Central memory CD4-positive, alpha-beta T cell (primary cell): Measurements from ENCODE around the gene NOD2.
A peak's percentile ranks its signal among the peaks of the same experiment; 100 is the strongest.

Experiments used
- DNase-seq: peaks from one replicate; pipeline ENCODE4 v3.0.0; 2022
- total RNA-seq, 3 experiments: gene quantifications; one replicate each; lab custom pipeline; 2026; lab: John Stamatoyannopoulos, UW

The NOD2 gene
- 11.9 to 39.9 (median 33.4) reads per million in 3 experiments for total RNA-seq

DNA sequence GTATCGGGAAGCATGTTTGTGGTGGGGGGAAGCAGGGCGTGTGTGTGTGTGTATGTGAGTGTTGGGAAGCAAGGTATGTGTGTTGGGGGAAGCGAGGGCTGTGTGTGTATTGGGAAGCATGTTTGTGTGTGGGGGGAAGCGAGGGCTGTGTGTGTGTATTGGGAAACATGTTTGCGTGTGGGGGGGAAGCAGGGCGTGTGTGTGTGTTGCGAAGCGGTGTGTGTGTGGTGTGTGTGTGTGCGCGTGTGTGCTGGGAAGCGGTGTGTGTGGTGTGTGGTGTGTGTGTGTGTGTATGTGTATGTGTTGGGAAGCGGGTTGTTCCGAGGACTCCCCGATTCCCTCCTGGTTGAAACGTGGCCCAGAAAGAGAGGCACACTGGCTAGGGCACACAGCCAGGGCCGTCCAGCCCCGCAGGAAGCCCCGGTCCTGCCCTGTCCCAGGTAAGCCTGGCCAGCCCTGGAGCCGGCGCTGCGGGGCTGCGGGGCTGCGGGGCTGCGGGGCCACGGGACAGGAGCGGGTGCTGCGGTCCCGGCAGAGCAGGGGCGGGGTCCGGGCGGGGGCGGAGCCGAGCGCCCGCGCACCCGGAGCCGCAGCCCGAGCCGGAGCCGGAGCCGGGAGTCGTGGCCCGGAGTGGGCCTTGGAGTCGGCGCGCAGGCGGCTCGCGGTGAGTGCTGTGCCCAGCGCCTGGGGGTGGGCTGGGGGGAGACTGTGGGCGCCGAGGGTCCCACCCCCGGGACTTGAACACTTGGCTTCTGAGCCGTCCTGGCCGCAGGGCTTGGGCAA is at the start of gene NOD2:
NOD2 (plus strand) TSS at position 608 of the 783 bp plus-strand sequence. CDS start 5,890 bp downstream, outside the sequence.
- peak; percentile 25 for DNase-seq

DNA sequence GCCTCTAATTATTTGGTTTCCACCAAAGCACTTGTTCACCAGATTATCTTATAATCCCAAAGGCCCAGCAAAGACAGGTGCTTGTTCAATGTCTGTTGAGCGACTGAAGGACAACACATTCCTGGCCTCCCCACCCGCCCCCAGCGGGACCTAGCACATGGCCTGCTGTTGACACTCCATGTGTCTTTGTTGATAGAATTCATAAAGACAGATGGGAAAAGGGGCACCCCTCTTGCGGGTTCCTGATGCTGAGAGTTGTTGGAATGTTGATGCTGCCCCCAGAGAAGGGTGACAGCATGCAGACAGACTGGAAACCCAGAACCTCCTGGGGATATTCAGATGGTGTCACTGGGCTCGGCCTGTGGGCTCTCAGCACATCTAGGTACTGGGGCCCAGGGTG is 49.2 kb upstream of the NOD2 start:
- no peak for DNase-seq

DNA sequence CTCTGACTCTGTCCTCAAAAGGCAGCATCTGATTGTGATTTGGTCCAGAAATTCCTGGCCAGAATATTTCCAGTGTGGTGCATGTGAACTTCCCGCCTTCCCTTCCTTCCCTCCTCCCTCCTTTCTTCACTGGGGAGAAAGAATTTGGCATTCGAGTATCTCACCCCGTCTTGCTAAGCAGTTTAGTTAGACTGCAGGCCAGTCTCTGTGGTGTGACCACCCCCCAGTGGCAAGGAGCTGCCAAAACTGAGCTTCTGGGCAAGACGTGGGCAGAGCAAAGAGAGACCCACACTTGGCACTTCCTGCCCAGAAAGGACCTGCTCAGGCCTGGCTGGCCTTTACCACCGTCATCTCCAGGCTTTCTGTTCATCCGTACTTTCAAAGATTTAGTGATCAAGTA is 48.7 kb upstream of the NOD2 start:
- peak; percentile 30 for DNase-seq

DNA sequence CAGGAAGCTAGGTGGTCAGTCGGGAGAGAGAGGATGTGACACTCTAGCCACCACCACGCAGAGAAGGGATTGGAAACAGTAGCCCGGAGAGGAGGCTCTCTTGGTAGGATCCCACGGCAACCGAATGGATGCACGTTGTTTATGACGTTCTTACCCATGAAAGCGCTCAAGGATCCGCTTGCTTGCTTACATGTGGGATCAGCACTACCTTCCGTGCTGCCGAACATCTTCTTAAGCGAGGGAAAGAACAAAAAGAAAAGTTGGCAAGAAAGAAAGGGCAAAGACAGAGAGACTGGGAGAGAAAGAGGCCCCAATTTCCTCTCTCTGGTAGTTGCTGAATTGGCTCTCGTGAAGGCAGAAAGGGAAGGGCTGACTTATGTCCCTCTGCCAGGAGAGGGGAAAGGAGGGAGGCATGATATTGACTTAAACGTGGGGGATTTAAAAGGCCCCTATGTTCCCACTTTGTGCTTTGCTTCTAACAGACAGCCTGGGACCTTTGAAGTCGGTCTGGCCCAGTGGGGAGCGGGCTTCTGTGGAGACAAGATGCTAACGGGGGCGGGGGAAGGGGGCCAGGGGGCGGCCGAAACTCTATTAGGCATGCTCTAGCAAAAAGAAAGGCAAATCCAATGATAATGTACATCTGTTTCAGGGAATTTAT is 47.7 kb upstream of the NOD2 start:
- DNase-seq, result no peak

DNA sequence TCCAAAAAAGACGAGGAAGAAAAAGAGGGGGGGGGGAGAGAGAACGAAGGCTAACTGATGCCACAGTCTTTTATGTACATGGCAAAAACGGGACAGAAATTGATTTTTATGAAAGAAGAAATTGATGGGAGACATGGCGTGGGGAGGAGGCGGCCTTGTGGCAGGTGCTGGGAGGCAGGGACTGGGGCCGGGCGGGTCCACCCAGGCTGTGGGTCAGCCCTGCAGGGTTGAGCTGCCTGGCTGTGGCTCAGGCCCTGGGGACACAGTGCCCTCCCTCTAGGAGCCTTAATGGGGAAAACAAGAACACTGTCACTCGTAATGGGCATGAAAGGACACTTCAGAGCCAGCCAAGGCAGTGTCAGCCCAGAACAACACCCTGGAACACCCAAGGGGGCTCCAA is 47.1 kb upstream of the NOD2 start:
- DNase-seq, result no peak

DNA sequence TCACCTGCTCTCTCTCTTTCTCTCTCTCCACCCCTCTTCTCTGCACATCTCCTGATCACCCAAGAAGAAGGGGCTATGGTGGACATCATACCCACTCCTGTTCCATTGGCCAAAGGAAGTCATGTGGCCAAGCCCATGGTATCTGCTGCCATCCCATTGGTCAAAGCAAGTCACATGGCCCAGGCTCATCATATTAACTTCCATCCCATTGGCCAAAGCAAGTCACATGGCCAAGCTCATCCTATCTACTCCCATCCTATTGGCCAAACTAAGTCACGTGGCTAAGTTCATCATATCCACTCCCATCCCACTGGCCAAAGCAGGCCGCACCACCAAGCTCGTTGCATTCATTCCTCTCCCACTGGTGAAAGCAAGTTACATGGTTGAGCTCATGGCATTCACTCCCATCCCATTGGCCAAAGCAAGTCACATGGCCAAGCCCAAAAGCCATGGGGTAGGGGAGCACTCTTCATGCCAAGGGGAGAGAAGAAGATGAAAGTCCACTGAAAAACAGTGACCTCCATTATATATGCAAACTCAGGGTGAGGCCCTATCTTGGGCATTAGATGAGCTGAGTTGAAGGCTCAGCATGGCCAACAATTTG is 41.5 kb upstream of the NOD2 start:
- DNase-seq, result no peak

DNA sequence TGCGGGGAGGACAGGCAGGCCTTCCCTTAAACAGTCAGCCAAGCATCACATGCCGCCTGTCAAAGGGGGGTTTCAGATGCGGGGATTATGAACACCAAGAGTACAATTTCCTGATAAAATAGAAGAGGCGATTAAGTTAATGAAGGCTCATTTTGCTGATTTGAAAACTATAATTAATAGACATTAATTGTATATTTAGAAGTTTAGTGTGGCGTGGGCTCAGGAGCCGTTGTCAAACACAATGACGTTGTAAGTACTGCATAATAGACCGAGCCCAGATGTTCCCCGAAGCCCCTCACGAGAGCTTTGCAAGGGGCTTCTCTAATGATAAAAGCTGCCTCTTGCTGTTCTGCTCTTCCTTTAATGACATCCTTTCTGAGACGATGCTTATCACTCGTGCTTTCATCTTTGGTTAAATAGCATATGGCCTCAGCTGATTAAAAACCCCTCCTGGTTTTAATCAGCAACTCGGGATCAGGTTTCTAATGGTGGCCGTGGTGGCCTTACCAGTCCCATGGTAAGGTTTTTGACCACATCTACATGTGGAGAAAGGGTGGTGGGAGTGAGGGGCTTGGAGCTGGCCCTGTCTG is 40.5 kb upstream of the NOD2 start:
- DNase-seq, result no peak

DNA sequence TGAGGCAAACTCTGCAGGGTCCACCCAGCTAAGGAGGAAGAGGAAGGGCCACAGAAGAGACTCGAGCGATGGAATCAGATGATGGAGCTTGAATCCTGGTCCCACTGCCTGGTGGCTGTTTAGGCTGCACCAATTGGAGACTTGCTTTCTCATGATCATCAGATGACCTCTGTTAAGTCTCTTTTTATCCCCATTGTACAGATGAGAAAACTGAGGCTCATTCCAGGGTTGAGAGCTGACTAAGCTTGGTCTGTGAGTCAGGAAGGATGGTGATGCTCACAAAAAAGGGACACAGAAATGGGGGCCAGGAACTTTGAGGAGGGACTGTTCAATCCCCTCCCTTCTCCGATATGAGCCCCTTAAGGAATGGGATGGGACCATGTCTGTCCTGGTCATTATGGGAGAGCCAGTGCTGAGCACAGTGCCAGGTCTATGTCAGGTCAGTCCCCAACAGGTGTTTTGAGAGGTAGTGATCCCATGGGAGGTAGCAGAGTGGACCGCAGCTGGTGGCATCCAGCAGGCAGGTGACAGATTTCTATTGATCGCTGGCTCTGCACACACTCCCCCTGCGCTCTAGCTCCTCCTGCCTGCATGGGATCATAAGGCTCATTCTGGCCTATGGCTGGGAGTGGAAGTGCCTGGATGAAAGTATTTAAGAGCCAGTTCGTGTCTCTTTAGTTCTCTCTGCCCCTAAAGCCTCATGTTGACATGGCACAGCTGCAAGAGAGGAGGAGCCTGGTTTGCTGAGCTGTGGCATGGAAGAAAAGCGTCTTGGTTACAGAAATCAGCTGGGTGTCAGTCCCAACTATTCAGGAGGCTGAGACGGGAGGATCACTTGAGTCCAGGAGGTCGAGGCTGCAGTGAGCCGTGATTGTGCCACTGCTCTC is 39.5 kb upstream of the NOD2 start:
- DNase-seq, result no peak

DNA sequence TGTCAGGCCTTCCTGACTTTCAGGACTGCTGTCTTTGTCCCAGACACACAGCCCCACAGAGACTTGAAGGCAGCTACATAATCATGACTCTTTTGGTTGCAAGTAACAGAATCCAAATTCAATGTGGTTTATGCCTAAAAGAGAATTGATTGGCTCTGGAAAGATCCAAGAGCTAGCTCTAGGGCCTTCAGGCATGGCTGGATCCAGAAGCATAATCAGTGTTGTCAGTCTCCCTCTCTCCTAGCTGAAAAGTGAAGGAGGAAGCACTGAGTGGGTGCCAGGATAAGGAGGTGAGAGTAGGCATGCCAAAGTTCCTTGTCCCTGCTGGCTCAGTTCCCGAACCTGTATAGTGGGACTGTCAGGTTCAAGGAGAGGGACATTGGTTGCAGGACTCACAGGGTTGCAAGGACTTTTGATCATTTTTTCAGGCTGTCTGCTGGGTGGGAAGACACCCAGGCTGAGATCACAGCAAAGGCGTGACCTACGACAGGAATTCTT is 37.8 kb upstream of the NOD2 start:
- DNase-seq, result no peak

DNA sequence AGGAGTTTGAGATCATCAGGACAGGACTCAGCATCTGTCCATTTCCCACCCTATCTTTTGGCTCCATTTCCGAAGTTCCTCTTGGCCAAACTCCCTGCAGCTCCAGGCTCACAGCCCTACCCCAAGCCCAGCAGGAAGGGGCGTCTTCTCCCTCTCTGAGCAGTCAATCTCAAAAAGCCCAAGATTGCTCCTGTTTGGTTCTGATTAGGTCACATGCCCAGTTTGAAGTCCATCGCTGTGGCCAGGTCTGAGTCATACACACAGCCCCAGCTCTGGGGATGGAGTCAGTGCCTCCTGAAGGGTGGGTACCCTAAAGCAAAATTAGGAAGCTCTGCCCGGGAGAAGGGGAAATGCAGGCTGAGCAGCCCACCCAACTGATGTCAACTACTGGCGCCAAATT is 36.2 kb upstream of the NOD2 start:
- no peak for DNase-seq

DNA sequence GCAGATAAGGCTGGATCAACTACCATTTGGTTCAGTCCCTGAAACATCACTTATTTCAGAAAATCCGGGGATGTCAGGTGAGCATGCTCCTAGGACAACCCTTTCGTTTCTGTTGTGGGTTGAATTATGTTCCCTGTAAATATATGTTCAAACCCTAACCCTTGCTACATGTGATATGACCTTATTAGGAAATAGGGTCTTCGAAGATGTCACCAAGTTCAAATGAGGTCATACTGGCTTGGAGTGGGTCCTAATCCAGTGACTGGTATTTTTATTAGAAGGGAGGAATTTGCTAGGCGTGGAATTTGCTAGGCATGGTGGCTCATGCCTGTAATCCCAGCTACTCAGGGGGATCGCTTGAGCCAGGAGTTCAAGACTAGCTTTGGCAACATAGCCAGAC is 33.6 kb upstream of the NOD2 start:
- DNase-seq, result no peak

DNA sequence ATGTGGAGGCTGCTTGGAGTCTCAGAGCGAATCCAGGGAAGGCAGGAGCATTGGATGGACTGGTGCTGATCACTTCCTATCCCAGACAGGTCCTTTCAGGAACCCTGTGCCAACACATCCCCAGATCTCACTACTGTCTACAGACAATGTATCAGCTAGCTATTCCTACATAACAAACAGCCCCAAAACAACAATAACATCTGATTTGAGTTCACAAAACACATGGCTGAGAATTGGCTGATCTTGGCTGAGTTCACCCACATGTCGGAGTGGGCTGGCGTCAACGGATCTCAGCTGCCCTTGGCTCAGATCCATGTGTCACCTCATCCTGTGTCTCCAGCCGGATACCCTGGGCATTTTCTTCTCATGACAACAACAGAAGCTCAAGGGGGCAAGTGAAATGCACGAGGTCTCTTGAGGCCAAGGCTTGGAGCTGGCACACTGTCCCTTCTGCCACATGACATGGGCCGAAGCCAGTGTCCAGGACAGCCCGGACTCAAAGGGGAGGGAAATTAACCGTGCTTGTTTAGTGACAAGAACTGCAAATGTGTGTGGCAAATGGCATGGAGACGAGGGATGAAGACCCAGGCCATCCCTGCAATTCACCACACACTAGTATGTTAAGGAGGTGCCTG is 31.0 kb upstream of the NOD2 start:
- no peak for DNase-seq

DNA sequence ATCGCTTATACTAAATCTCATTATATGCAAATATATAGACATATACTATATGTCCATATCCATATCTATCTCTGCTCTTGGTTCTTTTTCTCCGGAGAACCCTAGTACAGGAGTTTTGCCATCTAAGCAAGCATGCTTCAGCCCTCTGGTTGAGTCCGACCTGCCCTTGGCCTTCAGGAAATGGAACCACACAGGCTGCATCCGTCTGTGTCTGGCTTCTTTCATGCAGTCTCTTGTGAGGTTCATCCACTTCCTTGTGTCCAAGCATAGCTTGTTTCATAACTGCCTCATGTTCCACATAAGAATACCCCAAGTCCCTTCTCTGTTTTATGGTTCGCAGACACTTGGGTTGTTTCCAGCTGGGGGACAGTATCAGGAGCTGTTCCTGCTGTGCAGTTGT is 29.1 kb upstream of the NOD2 start:
- no peak for DNase-seq

DNA sequence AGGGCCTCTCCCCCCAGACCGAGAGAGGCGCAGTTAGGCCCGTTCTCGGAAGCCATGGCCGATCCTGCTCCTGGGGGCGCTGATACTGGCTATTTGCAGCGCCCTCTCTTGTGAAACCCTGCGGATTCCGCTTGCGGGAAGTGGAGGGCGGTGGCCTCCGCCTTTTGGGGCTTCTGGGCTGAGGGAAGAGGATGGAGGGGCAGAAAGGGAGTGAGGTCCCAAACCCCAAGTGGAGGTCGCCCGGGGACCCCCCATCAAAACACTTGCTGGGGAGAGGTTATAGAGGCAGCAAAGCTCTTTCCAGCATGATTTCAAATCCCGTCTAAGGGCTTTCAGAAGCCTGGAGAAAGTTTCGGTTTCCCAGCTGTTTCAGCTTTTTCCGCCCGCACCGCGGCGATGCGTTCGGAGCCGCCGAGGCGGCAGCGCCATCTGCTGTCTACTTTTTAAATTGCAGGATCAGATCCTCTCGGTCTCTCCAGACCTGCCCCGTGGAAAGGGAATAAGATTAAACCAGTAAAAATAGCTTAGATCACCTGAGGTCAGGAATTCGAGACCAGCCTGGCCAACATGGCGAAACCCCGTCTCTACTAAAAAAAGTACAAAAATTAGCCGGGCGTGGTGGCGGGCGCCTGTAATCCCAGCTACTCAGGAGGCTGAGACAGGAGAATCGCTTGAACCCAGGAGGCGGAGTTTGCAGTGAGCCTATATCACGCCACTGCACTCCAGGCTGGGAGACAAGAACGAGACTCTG is 28.1 kb upstream of the NOD2 start:
- peak; percentile 74 for DNase-seq

DNA sequence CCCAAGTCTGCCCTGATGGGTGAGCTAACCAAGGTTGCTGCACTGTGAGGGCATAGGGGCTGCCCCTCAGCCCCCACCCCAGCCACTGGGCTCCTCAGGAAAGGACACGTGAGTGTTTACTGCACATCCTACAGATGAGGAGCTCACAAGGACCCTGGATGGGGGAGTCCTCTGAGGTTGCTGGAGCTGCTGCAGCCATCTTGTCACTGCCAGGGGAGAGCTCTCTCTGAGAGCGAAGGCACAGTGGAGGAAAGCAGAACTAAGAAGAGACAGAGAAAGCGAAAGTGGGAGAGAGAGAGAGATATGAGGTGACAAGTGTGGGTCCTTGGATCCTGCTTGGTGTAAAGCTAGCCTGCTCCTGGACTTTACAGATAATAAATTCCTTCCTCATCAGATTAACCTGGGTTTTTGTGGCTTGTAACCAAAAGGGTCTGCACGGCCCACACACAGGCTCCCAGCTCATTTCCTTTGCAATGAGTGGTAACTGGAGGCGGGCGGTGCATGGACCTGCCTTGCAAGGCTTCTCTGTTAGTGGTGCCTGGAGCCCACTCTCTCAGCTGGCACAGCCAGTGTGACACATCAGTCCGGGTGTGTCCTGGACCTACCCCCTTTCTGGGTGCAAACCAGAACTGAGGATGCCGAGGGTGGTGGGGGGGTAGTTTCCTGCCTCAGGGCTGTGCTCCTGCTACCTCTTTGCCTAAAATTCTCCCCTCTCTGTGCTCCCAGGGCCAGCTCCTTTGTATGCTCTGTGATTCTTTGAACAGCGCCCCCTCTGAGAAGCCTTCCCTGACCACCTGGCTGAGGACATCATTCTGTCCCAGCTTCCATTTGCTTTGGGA is 26.5 kb upstream of the NOD2 start:
- DNase-seq, result peak; percentile 37

DNA sequence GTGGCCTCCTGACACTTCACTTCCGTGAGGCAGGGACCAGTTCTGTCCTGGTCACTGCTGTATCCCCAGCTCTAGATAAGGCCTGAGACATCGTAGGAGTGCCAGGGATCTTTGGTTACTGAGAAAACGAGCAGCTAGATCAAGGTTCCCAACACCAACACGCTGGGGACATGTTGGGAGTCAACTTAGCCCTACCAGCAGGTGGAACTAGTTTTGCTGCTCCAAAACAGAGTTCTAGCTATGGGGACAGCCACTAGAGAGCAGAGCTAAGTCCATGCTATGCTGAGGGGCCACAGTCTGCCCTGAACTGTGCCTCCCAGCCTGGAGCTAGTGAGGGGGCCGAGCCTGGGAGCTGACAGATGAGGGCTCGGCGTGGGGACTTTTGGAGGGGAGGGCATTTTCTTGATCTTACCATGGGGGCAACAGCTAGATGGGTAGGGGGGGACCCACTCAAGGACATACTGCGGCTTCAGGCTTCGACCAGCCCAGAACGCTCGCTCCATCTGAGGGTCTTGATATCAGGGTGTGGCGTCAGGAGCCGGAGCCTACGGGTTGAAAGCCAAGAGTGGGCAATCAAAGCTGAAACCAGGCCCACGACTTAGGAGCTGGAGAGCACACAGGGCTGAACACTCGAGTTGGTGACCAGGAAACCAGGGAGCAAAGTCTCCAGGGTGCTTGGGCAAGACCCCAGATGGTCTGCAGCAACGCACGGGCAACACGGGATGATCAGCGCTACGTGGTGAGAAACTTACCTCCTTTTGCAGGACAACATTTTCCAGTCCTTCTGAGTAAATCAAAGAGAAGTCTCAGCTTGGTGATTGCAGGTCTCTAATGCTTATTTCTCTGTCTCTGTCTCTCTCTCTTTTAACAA is 25.7 kb upstream of the NOD2 start:
- DNase-seq, result no peak

DNA sequence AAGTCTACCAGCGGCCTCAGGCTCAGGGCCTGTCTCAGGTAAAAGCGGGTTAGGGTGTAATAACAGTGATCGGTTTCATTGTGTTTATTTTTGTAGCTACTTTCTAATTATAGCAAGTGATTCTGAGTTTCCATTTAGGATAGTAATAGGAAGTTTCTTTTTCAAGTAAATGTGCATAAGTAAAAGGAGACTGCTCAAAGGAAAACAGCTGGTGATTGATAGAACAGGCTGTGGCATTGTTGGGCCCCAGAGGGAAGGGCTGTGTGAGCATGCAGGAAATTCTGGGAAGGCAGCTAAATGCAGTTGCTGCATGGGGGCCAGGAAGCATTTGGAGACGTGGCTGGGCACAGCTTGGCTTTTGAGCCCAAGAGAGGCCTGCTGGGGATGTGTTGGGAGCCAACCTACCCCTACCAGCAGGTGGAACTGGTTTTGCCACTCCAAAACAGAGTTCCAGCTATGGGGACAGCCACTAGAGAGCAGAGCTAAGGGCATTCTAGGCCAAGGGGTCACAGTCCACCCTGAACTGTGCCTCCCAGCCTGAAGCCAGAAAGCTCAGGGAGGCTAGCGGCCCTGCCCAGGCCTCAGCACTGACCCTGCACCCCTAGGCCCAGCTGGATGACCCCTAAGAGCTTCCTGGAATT is 24.9 kb upstream of the NOD2 start:
- DNase-seq, result no peak

DNA sequence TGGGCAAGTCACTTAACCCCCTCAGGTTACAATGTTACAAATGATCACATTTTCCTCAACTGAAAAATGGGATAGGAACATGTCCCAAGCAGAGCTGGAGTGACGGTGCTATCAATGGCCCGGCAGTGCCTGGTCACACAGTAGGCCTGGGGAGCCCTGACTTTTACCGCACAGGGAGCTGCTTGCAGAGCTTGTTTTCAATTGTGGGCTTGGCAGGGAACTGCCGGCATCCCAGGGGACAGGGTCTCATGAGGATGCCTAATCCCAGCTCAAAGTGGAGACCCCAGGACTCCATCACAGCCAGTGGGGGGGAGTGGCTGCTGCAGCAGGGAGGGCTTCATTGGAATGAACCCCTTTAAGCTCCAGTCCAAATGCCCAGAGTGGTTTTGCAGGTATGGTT is 23.7 kb upstream of the NOD2 start:
- DNase-seq, result no peak

DNA sequence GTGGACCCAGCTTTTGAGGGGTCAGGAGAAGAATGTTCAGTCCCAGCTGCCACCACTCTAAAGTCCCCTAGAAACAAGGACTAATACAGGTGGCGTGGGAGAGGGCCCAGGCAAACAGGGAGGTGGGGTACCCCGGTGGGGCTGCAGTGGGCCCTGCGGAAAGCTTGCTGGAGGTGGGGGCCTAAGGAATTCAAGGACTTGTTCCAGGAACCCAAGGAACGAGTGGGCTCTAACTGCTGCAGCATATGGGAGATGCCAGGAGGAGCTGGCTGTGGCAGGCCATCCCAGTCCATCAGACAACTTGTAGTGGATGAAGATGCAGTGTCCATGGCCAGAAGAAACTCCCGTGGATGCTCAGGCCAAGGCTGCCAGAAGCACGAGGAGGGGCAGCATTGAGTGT is 22.9 kb upstream of the NOD2 start:
- DNase-seq, result no peak
